Measurements from ENCODE around the gene C22orf31. TPM values are rescaled to one million over a fixed set of nuclear protein-coding genes. Genes with fewer than 3 reads are reported as not detected.

C22orf31 gene
- total RNA-seq, 1 experiment from 2014 or later: not detected

DNA sequence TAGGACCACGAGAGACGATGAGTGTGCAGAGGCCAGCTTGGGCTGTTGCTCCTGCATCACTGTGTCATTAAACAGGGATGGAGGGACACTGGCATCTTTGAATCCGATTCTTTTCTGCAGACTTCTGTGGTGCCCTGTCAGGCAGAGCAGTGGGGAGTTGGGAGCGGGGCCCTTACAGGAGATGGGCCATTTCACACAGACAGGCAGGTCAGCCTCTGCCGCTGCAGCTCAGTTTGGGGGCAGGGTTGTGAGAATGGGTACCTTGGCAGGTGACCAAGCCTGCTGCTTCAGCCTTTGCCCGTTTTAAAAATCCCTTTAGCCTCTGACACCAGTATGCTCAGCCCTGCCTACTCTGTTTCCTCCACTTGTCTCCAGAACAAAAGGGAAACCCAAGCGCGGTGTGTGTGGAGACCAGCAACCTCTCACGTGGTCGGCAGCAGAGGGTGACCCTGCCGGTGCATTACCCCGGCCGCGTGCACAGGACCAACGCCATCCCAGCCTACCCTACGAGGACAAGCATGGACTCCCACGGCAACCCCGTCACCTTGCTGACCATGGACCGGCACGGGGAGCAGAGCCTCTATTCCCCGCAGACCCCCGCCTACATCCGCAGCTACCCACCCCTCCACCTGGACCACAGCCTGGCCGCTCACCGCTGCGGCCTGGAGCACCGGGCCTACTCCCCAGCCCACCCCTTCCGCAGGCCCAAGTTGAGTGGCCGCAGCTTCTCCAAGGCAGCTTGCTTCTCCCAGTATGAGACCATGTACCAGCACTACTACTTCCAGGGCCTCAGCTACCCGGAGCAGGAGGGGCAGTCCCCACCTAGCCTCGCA is 12.6 kb downstream of the C22orf31 start:
- ChIA-PET POLR2A (ENCODE audit: low non-redundant PET) (no interaction called here), CTCF (no interaction called here)

GRCh38 chr22:29044657-29045176 is 16.9 kb downstream of the C22orf31 start:
- H3K27ac ChIP-seq (ENCODE audit: low read depth, low read length, poor library complexity, severe bottlenecking): no peak overlapping the region
- TF ChIP-seq EZH2 (IDR thresholded peaks at IDR 0.05; ENCODE audit: borderline replicate concordance, low read depth, low read length, poor library complexity, severe bottlenecking) (no peak), CTCF (conservative IDR thresholded peaks at IDR 0.05; ENCODE audit: low read depth, low read length) (no peak)
- no peaks in the 10 kb centered on the region for H3K9me3 ChIP-seq (ENCODE audit: low read depth, low read length, poor library complexity, severe bottlenecking)
- ChIA-PET POLR2A (ENCODE audit: low non-redundant PET) (no interaction called here), CTCF (no interaction called here)
- no peaks in the 10 kb centered on the region for H3K4me1 ChIP-seq (ENCODE audit: insufficient read depth, low read length, poor library complexity, severe bottlenecking)
- BruUV-seq (replicated peaks): no TSS peak
- no peak for DNase-seq (ENCODE audit: low spot score)
- no peak overlapping the region for H3K4me3 ChIP-seq (ENCODE audit: low read depth, low read length, poor library complexity, severe bottlenecking)
- H3K27me3 ChIP-seq (replicated peaks; ENCODE audit: insufficient read depth, low read depth, low read length, poor library complexity): no peaks in the 10 kb centered on the region
- intact Hi-C loops (cut with micrococcal nuclease; ENCODE audit: unreplicated experiment): loop anchor here (10.0 kb wide), 1 partner anchor 200 kb away; no protein-coding TSS in a partner anchor
- H3K36me3 ChIP-seq (ENCODE audit: insufficient read depth, low read length, poor library complexity, severe bottlenecking): peaks cover 9% of the 10 kb centered on the region

More for the DNA sequence above, 12.6 kb downstream of the C22orf31 start:
- TF ChIP-seq EZH2 (IDR thresholded peaks at IDR 0.05; ENCODE audit: borderline replicate concordance, low read depth, low read length, poor library complexity, severe bottlenecking) (no peak), CTCF (conservative IDR thresholded peaks at IDR 0.05; ENCODE audit: low read depth, low read length) (no peak)
- no peaks in the 10 kb centered on the region for H3K9me3 ChIP-seq (ENCODE audit: low read depth, low read length, poor library complexity, severe bottlenecking)
- BruUV-seq (replicated peaks): no TSS peak
- H3K36me3 ChIP-seq (ENCODE audit: insufficient read depth, low read length, poor library complexity, severe bottlenecking): peaks cover 15% of the 10 kb centered on the region
- intact Hi-C loops (cut with micrococcal nuclease; ENCODE audit: unreplicated experiment): loop anchor here (10.0 kb wide), 1 partner anchor 196 kb away; no protein-coding TSS in a partner anchor
- H3K4me1 ChIP-seq (ENCODE audit: insufficient read depth, low read length, poor library complexity, severe bottlenecking): no peaks in the 10 kb centered on the region
- no peak overlapping the region for H3K4me3 ChIP-seq (ENCODE audit: low read depth, low read length, poor library complexity, severe bottlenecking)
- DNase-seq (ENCODE audit: low spot score): no peak
- no peaks in the 10 kb centered on the region for H3K27me3 ChIP-seq (replicated peaks; ENCODE audit: insufficient read depth, low read depth, low read length, poor library complexity)
- no peak overlapping the region for H3K27ac ChIP-seq (ENCODE audit: low read depth, low read length, poor library complexity, severe bottlenecking)

- intact Hi-C loops (cut with micrococcal nuclease; ENCODE audit: unreplicated experiment): loop anchor here (10.0 kb wide), 1 partner anchor 201 kb away; no protein-coding TSS in a partner anchor
- no TSS peak for BruUV-seq (replicated peaks)
- Histone ChIP-seq H3K9me3 (ENCODE audit: low read depth, low read length, poor library complexity, severe bottlenecking) (no peaks in the 10 kb centered on the region), H3K36me3 (ENCODE audit: insufficient read depth, low read length, poor library complexity, severe bottlenecking) (peaks cover 9% of the 10 kb centered on the region), H3K4me1 (ENCODE audit: insufficient read depth, low read length, poor library complexity, severe bottlenecking) (no peaks in the 10 kb centered on the region), H3K27ac (ENCODE audit: low read depth, low read length, poor library complexity, severe bottlenecking) (no peak overlapping the region), H3K27me3 (replicated peaks; ENCODE audit: insufficient read depth, low read depth, low read length, poor library complexity) (no peaks in the 10 kb centered on the region), H3K4me3 (ENCODE audit: low read depth, low read length, poor library complexity, severe bottlenecking) (no peak overlapping the region)
- DNase-seq (ENCODE audit: low spot score): no peak
- ChIA-PET CTCF (no interaction called here), POLR2A (ENCODE audit: low non-redundant PET) (no interaction called here)
- TF ChIP-seq EZH2 (IDR thresholded peaks at IDR 0.05; ENCODE audit: borderline replicate concordance, low read depth, low read length, poor library complexity, severe bottlenecking): no peak
- TF ChIP-seq CTCF (conservative IDR thresholded peaks at IDR 0.05; ENCODE audit: low read depth, low read length): no peak
Measured at GRCh38 chr22:29043906-29044575, 17.6 kb downstream of the C22orf31 start.
